DND-41 (cell line): ENCODE results near the gene AMTN.

Experiments used
- ATAC-seq: fragments of 200-7000 bp; cut with Tn5 transposase; 3 replicates; pipeline ENCODE4 v1.9.1; 2021; ENCODE audit warnings: low read depth; ENCODE audit not compliant: insufficient read depth
- DNase-seq: peaks from one replicate; pipeline ENCODE4 v3.0.0-alpha.2; 2020
- H2AFZ ChIP-seq: 2 replicates; pipeline ENCODE4 v1.6.0; 2012; ENCODE audit warnings: low read depth, low read length
- H3K27ac ChIP-seq: 2 replicates; pipeline ENCODE4 v1.5.1; 2012; ENCODE audit warnings: low read length, inconsistent platforms
- H3K27me3 ChIP-seq: fragments of 200-600 bp; sonication (generic); 2 replicates; pipeline ENCODE4 v1.6.0; 2012; ENCODE audit warnings: low read length, mild to moderate bottlenecking, inconsistent platforms; ENCODE audit not compliant: insufficient read depth, poor library complexity
- H3K36me3 ChIP-seq: 2 replicates; pipeline ENCODE4 v1.5.1; 2012; ENCODE audit warnings: low read length, inconsistent platforms; ENCODE audit not compliant: insufficient read depth
- H3K4me1 ChIP-seq: 2 replicates; pipeline ENCODE4 v1.5.1; 2012; ENCODE audit warnings: mild to moderate bottlenecking, low read length; ENCODE audit not compliant: insufficient read depth
- H3K4me2 ChIP-seq: 2 replicates; pipeline ENCODE4 v1.6.0; 2012; ENCODE audit warnings: mild to moderate bottlenecking, moderate library complexity, low read length, inconsistent platforms; ENCODE audit not compliant: insufficient read depth
- H3K4me3 ChIP-seq, 2 experiments: fragments of 200-600 bp in 1 of 2; shearing (Covaris generic) in 1 of 2; 2 replicates each; pipeline ENCODE4 v1.5.1; 2012 to 2016; ENCODE audit warnings: inconsistent platforms in 2 of 2, low read length in 2 of 2, mild to moderate bottlenecking in 2 of 2, low read depth in 1 of 2, moderate library complexity in 1 of 2
- H3K79me2 ChIP-seq: 2 replicates; pipeline ENCODE4 v1.6.0; 2012; ENCODE audit warnings: low read length, inconsistent platforms; ENCODE audit not compliant: insufficient read depth
- H3K9ac ChIP-seq: 2 replicates; pipeline ENCODE4 v1.6.0; 2012; ENCODE audit warnings: low read depth, mild to moderate bottlenecking, inconsistent platforms, low read length, moderate library complexity
- H3K9me3 ChIP-seq: 2 replicates; pipeline ENCODE4 v1.5.1; 2012; ENCODE audit warnings: low read length, moderate library complexity, mild to moderate bottlenecking, inconsistent platforms; ENCODE audit not compliant: insufficient read depth, severe bottlenecking
- H4K20me1 ChIP-seq: 2 replicates; pipeline ENCODE4 v1.6.0; 2012; ENCODE audit warnings: low read length; ENCODE audit not compliant: insufficient read depth
- EZH2 ChIP-seq: IDR thresholded peaks from 3 replicates; pipeline ENCODE4 v1.6.1; 2012; ENCODE audit warnings: borderline replicate concordance, low read depth, mild to moderate bottlenecking, moderate library complexity, low read length, inconsistent platforms; ENCODE audit not compliant: severe bottlenecking
- TF ChIP-seq, protein P1 (sequence below): IDR thresholded peaks from 2 replicates; pipeline ENCODE4 v1.5.1; 2012; ENCODE audit warnings: borderline replicate concordance, low read length, moderate library complexity, mild to moderate bottlenecking; ENCODE audit not compliant: poor library complexity, severe bottlenecking; ENCODE audit errors: extremely low read depth

AMTN gene

DNA sequence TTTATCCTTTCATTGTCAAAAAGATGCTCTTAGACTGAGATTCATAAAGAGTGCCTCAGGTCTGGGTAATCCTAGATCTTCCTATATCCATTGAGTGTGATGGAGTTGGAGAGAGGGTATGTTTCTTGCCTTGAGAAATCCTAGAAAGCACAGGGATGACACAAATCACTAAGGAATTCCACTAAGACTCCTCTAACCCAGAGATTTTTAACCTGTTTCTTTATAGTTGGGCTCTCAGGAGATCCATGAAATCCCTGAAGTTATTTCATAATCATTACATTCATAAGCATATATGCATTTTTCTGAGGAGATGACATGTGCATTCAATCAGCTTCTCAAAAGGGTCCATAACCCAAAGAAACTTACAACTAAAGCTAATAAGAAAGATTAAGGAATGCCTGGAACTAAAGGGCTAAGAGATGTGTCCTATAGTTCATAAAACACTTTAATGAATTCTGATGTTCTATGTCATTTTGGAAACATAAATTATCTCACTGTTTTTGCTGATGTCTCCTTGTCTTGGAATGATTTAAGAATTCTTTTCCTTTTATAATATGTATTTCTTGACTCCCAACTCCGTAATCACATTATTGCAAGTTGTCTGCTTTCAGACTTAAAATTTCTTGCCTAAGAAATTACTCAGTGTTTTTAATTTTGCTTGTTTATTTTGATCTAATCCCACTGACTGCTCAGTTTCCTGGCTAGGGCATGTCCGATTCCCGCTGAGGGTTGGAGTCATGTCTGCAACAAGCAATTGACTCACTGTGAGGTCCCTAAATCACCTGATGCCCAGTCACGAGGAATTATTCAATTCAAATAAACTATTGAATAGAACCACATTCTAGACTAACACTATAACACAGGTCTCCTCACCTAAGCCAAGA is 2.8 kb upstream of the AMTN start:
- Histone ChIP-seq H3K79me2 (no peaks in the 10 kb centered on the region), H3K27me3 (peaks cover 4% of the 10 kb centered on the region), H3K36me3 (no peaks in the 10 kb centered on the region), H3K9ac (no peak overlapping the region), H2AFZ (no peak overlapping the region), H3K27ac (no peak overlapping the region), H3K9me3 (no peaks in the 10 kb centered on the region), H3K4me3 (no peak overlapping the region), H4K20me1 (no peaks in the 10 kb centered on the region), H3K4me1 (no peaks in the 10 kb centered on the region), H3K4me2 (no peak overlapping the region)
- ATAC-seq (no peak), DNase-seq (no peak)
- TF ChIP-seq EZH2, result no peak
- TF ChIP-seq, protein P1, sequence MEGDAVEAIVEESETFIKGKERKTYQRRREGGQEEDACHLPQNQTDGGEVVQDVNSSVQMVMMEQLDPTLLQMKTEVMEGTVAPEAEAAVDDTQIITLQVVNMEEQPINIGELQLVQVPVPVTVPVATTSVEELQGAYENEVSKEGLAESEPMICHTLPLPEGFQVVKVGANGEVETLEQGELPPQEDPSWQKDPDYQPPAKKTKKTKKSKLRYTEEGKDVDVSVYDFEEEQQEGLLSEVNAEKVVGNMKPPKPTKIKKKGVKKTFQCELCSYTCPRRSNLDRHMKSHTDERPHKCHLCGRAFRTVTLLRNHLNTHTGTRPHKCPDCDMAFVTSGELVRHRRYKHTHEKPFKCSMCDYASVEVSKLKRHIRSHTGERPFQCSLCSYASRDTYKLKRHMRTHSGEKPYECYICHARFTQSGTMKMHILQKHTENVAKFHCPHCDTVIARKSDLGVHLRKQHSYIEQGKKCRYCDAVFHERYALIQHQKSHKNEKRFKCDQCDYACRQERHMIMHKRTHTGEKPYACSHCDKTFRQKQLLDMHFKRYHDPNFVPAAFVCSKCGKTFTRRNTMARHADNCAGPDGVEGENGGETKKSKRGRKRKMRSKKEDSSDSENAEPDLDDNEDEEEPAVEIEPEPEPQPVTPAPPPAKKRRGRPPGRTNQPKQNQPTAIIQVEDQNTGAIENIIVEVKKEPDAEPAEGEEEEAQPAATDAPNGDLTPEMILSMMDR, result no peak

DNA sequence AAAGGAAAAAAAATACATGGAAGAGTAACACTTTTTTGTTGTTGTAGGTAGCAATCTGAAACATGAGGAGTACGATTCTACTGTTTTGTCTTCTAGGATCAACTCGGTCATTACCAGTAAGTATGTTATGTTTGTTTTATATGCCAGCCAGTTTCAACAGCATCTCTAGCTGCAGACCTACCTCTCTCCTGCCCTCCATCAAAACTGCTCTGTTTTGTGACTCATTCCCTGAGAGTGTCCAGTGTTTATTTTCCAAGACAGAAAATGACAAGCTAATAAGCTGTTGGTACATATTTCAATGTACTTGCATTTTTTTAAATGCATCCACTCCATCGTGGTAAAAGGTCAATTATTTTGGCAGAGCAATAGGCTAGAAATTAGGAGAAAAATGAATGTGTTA is 347 bp downstream of the AMTN start:
- Histone ChIP-seq H4K20me1 (no peaks in the 10 kb centered on the region), H3K4me1 (no peaks in the 10 kb centered on the region), H3K79me2 (no peaks in the 10 kb centered on the region), H3K27me3 (peaks cover 4% of the 10 kb centered on the region), H3K9me3 (no peaks in the 10 kb centered on the region), H3K36me3 (no peaks in the 10 kb centered on the region), H3K9ac (no peak overlapping the region), H2AFZ (no peak overlapping the region), H3K4me2 (no peak overlapping the region), H3K27ac (no peak overlapping the region), H3K4me3 (no peak overlapping the region)
- no peak for ATAC-seq
- DNase-seq, result no peak
- TF ChIP-seq, protein P1, result no peak
- no peak for TF ChIP-seq EZH2

DNA sequence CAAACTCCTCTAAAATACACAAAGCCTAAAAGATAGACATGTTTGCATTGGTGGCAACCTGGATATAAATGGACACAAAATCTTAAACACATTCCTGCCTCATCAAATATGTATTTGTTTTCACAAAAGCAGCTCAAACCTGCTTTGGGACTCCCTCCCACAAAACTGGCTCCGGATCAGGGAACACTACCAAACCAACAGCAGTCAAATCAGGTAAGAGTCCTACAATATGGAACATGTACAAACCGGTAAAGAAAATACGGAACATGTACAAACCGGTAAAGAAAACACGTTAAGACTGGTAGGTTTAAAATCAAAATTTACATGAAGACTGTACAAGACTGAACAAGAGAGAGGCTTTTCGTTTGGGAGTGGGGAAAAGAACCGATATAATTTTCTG is 4.3 kb downstream of the AMTN start:
- H2AFZ ChIP-seq, result no peak overlapping the region

More for the DNA sequence above, 4.3 kb downstream of the AMTN start:
- no peak overlapping the region for H3K4me3 ChIP-seq
- no peaks in the 10 kb centered on the region for H3K9me3 ChIP-seq
- TF ChIP-seq, protein P1, result no peak
- TF ChIP-seq EZH2, result no peak
- no peak for DNase-seq
- H3K4me1 ChIP-seq, result no peaks in the 10 kb centered on the region
- H3K27me3 ChIP-seq, result peaks cover 4% of the 10 kb centered on the region
- H3K9ac ChIP-seq, result no peak overlapping the region
- no peaks in the 10 kb centered on the region for H3K36me3 ChIP-seq
- no peak overlapping the region for H3K27ac ChIP-seq
- no peaks in the 10 kb centered on the region for H4K20me1 ChIP-seq
- no peaks in the 10 kb centered on the region for H3K79me2 ChIP-seq
- no peak overlapping the region for H3K4me2 ChIP-seq
- no peak for ATAC-seq
